Thyroid gland (tissue), 4 donors: Measurements from ENCODE around the gene SLC35B1. TPM values are rescaled to one million over a fixed set of nuclear protein-coding genes. Genes with fewer than 3 reads are reported as not detected.

Experiments used
- DNase-seq, 2 donors: peaks; one replicate each; pipeline ENCODE4 v3.0.0-alpha.2; 2019
- H3K27ac ChIP-seq, 3 donors: fragments of 200-600 bp; sonication (generic); 1 replicate in 2 of 3; 2 replicates in 1 of 3; pipeline ENCODE4 v1.5.1; 2016 to 2019; ENCODE audit warnings: mild to moderate bottlenecking in 1 of 3, moderate library complexity in 1 of 3
- H3K27me3 ChIP-seq: fragments of 200-600 bp; sonication (generic); one replicate; pipeline ENCODE4 v1.5.1; 2019
- H3K36me3 ChIP-seq, 2 donors: fragments of 200-600 bp; sonication (generic); one replicate each; pipeline ENCODE4 v1.5.1; 2016 to 2019
- H3K4me1 ChIP-seq, 2 donors: fragments of 200-600 bp; sonication (generic); one replicate each; pipeline ENCODE4 v1.5.1; 2017 to 2019
- H3K4me3 ChIP-seq, 3 donors: fragments of 200-600 bp; sonication (generic); replicated peaks in 1 of 3; 1 replicate in 2 of 3; 2 replicates in 1 of 3; pipeline ENCODE4 v1.5.1; 2016; ENCODE audit warnings: mild to moderate bottlenecking in 1 of 3
- H3K9me3 ChIP-seq: fragments of 200-600 bp; sonication (generic); one replicate; pipeline ENCODE4 v1.5.1; 2017
- CTCF ChIP-seq, 6 experiments: fragments of 200-600 bp in 3 of 6; fragments of 450-650 bp in 3 of 6; sonication (generic) in 3 of 6; IDR thresholded peaks; one replicate each; pipeline ENCODE4 v1.5.1; 2016 to 2019; ENCODE audit warnings: antibody characterized with exemption in 6 of 6, mild to moderate bottlenecking in 2 of 6, inconsistent platforms in 1 of 6, moderate library complexity in 1 of 6
- POLR2A ChIP-seq, 2 donors: fragments of 450-650 bp; IDR thresholded peaks; one replicate each; pipeline ENCODE4 v1.6.1; 2017; ENCODE audit warnings: antibody characterized with exemption in 2 of 2, mild to moderate bottlenecking in 2 of 2, moderate library complexity in 1 of 2
- WGBS, 2 donors: methylation state at CpG; one replicate each; pipeline ENCODE4 v1.1.5; 2017; 5-methylcytosine and 5-hydroxymethylcytosine counted together
- intact Hi-C: fragments of 100-400 bp; cut with DNase I; formaldehyde crosslinking; loops from one replicate; pipeline ENCODE4 v1.15.1; 2023
- total RNA-seq, 4 donors: library from RNA; depleted of rRNA; stranded (reverse); fragments of >200 nt; gene quantifications; one replicate each; pipeline ENCODE4 v1.2.3, GENCODE V29; 2016

SLC35B1 gene
- total RNA-seq, 4 donors from 2014 or later = 77.5 to 171 (median 94.7) TPM

- Histone ChIP-seq H3K4me3 (no peak overlapping the region), H3K27me3 (no peaks in the 10 kb centered on the region), H3K27ac (no peak overlapping the region), H3K4me1 (peaks cover 13 to 24% of the 10 kb centered on the region in 2 donors), H3K36me3 (peaks cover 0 to 8% of the 10 kb centered on the region in 2 donors), H3K9me3 (no peaks in the 10 kb centered on the region)
- WGBS, 2 donors = 87% methylated on average over 8 of the region's 8 CpGs
- no peak for DNase-seq
- intact Hi-C loops = no loop called here
- no peak for TF ChIP-seq CTCF (IDR thresholded peaks at IDR 0.05)
- no peak for TF ChIP-seq POLR2A (IDR thresholded peaks at IDR 0.05)
Observed at GRCh38 chr17:49753959-49754391, 46.2 kb upstream of the SLC35B1 start.

GRCh38 chr17:49752508-49752907, 44.7 kb upstream of the SLC35B1 start:
- DNase-seq = no peak

GRCh38 chr17:49749730-49750129, 42.0 kb upstream of the SLC35B1 start:
- Histone ChIP-seq H3K4me3 (no peak overlapping the region), H3K27ac (no peak overlapping the region), H3K27me3 (no peaks in the 10 kb centered on the region), H3K36me3 (no peaks in the 10 kb centered on the region), H3K9me3 (no peaks in the 10 kb centered on the region), H3K4me1 (peaks cover 3 to 13% of the 10 kb centered on the region in 2 donors)
- no peak for DNase-seq
- 89 to 96% methylated on average over 3 of the region's 3 CpGs for WGBS, 2 donors
- TF ChIP-seq POLR2A (IDR thresholded peaks at IDR 0.05) = no peak
- intact Hi-C loops = no loop called here

More at GRCh38 chr17:49752508-49752907, 44.7 kb upstream of the SLC35B1 start:
- no peaks in the 10 kb centered on the region for H3K9me3 ChIP-seq
- peaks cover 0 to 3% of the 10 kb centered on the region in 2 donors for H3K36me3 ChIP-seq
- H3K4me1 ChIP-seq = peaks cover 13 to 24% of the 10 kb centered on the region in 2 donors
- H3K4me3 ChIP-seq = no peak overlapping the region
- TF ChIP-seq CTCF (IDR thresholded peaks at IDR 0.05) (no peak), POLR2A (IDR thresholded peaks at IDR 0.05) (no peak)
- 94 to 96% methylated on average over 3 of the region's 3 CpGs for WGBS, 2 donors
- H3K27me3 ChIP-seq = no peaks in the 10 kb centered on the region
- H3K27ac ChIP-seq = no peak overlapping the region
- intact Hi-C loops = no loop called here

GRCh38 chr17:49748791-49749190, 41.0 kb upstream of the SLC35B1 start:
- DNase-seq = no peak
- Histone ChIP-seq H3K27me3 (no peaks in the 10 kb centered on the region), H3K9me3 (no peaks in the 10 kb centered on the region), H3K27ac (no peak overlapping the region), H3K4me3 (no peak overlapping the region), H3K36me3 (no peaks in the 10 kb centered on the region), H3K4me1 (peaks cover 9 to 15% of the 10 kb centered on the region in 2 donors)
- TF ChIP-seq POLR2A (IDR thresholded peaks at IDR 0.05) = no peak
- no peak for TF ChIP-seq CTCF (IDR thresholded peaks at IDR 0.05)
- 87 to 97% methylated on average over 7 of the region's 7 CpGs for WGBS, 2 donors
- intact Hi-C loops = no loop called here

GRCh38 chr17:49748223-49748622, 40.5 kb upstream of the SLC35B1 start:
- Histone ChIP-seq H3K4me1 (peaks cover 9 to 16% of the 10 kb centered on the region in 2 donors), H3K27me3 (no peaks in the 10 kb centered on the region), H3K9me3 (no peaks in the 10 kb centered on the region), H3K27ac (no peak overlapping the region), H3K4me3 (no peak overlapping the region), H3K36me3 (no peaks in the 10 kb centered on the region)
- 85 to 91% methylated on average over 3 of the region's 3 CpGs for WGBS, 2 donors
- intact Hi-C loops = no loop called here
- DNase-seq = no peak
- TF ChIP-seq POLR2A (IDR thresholded peaks at IDR 0.05) (no peak), CTCF (IDR thresholded peaks at IDR 0.05) (no peak)
